GM18508 (cell line): ENCODE measurements around the gene KCNH1.
"Not testable (repeated sequence)": the region's sequence is repeated elsewhere in the genome, so short reads cannot be mapped to it uniquely, and the experiment has no call there.

Experiments used
- ATAC-seq: cut with Tn5 transposase; IDR thresholded peaks from one replicate; pipeline ENCODE4 v1.9.1; 2021; ENCODE audit warnings: moderate number of reproducible peaks; ENCODE audit not compliant: insufficient read depth, unreplicated experiment

The KCNH1 gene

DNA sequence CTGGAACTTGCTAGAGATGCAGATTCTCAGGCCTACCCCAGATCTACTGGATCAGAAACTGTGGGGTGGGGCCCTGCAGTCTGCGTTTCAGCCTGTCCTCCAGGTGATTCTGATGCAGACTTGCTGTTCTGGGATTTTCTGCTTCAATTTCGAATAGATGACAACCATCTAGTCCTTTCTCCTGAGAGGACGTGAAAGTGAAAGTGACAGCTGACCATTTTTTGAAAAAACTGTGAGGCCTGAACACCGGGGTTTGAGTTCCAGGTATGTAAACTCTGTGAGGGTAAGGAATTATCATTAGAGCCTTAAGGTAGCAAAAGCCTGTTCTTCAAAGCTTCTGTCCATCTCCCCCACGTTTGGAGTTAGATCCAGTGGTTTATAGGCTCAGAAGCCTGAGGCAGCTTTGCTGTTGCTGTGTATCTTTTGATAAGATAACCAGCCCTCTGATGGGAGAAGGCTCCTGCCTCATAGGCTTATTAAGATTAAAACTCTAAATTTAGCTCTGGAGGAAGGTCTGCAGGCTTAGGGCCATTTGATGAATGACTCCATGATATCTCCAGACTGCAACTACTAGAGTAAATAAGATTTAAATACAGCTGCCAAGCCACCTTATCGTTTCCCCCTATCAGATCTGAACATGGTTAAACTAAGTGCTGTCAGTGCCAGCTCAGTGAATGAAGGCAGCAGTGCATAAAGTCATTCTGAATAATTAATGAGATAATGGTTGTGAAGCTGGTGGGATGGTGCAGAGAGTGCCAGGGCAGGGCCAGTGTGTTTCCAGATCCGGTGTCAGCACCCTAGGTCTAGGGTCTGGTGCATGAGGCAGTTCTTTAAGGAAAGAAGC, 470.0 kb downstream of the KCNH1 start:
- ATAC-seq, result no peak

DNA sequence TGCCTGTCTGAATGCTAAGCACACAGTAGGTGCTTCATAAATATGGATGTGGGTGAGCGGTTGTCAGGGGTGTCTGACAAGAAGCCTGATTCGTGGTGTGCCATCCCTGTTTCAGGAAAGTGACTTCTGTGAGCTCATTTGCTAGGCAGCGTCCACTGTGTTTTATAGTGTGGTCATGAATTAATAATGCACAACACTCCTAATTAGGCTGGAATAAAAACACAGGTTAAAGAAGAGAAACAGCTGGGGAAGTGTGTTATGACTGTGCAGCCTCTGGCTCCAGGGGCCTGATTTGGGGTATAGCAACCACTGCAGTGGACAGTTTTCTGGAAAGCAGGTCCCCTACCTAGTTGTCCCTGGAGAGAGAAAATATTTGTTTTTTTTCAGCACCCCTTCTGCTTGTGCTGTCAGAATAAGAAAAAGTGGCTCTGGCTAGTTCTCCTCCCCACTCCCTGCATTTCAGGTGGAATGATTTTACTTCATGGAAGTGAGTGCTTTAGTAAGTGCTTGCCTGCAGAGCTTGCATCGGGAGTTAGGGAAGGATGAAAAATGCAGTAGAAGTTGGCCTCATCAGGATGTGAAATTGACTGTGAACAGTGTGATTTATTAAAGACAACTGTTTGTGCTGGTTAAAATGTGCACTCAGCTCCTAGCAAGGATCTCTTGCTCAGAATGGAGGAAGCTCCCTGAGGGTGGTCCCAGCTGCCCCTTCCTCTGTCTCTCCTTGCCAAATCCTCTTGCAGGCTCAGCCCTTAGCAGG, 471.5 kb downstream of the KCNH1 start:
- ATAC-seq, result no peak

DNA sequence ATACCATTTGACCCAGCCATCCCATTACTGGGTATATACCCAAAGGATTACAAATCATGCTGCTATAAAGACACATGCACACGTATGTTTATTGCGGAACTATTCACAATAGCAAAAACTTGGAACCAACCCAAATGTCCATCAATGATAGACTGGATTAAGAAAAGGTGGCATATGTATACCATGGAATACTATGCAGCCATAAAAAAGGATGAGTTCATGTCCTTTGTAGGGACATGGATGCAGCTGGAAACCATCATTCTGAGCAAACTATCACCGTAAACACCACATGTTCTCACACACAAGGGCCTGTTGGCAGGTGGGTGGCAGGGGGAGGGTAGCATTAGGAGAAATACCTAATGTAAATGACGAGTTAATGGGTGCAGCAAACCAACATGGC, 472.4 kb downstream of the KCNH1 start:
- not testable (repeated sequence) for ATAC-seq

DNA sequence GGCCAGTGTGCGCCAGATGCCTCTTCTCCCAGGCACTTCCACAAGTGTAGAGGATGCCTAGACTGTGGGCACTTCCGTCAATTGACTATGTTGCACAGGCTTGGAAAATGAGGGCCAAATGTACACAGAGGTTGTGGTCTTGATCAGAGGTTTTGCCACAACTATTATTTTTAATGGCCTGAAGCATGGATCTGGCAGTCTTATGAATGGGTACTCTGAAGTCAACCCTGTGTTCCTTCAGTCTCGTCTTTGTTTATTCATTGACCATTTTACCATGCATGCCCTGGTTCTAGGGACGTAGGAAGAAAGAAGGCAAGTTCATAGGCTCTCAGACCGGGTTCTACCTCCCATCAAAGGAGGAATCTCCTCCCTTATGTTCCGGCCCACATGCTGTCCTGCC, 476.1 kb downstream of the KCNH1 start:
- ATAC-seq, result no peak

DNA sequence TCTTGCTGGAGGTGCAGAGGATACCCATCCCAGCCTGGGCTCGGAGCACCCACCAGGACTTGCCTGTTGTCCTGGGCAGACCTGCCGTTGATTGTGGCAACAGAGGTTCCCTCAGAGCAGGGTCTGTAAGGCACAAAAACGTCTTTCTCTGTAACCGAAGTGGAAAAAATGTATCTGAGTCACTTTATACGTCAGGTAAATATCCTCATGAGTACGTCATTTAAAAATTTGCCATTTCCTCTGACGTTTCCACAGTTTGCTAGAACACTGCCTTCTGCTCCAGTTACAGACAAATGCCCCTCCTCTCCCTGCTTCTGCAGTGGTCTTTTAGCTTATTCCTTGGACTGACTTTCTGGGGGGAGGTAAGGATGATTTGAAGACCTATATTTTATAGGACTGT, 478.4 kb downstream of the KCNH1 start:
- no peak for ATAC-seq

DNA sequence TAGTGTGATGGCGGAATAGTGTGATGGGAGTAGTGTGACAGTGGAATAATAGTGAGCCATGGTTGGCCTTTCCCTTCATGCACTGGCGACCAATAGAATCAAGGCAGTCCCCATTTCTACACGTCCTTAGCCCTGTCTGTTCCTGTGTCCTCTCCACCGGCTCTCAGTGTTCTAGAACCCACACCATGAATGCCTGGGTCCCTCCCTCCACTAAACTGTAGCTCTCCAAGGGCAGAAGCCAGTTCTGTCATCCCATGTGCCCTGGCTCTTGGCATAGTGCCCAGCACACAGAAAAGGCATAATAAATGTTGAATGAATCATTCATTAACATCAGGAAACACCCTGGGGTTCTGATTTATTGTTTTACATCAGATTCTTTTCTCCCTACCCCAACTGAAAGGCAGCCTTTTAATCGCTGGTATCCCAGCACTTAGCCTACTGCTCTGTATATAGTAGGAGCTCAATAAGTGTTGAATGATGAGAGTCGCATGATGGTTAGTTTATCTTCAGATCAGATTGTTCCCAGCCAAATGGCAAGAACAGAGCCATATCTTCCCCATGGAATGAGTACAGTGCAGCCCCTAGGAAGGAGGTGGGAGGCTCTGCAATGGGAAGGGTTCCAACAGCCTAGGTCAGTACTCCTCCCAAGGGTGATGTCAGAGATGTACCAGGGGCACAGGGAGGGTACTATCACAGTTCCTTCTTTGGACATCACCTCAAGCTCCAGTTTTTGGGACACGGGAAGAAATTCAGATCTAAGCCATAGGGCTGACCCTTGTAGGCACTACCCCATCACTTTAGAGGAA, 479.6 kb downstream of the KCNH1 start:
- no peak for ATAC-seq

DNA sequence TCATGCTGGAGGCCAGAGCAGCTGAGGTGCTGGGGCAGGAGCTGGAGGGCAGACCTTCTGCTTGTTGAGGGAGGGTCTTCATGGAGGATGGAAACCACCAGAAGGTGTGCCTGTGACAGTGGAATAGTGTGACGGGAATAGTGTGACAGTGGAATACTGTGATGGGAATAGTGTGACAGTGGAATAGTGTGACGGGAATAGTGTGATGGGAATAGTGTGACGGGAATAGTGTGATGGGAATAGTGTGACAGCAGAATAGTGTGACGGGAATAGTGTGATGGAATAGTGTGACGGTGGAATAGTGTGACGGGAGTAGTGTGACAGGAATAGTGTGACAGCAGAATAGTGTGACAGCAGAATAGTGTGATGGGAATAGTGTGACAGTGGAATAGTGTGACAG, 480.2 kb downstream of the KCNH1 start:
- no peak for ATAC-seq

DNA sequence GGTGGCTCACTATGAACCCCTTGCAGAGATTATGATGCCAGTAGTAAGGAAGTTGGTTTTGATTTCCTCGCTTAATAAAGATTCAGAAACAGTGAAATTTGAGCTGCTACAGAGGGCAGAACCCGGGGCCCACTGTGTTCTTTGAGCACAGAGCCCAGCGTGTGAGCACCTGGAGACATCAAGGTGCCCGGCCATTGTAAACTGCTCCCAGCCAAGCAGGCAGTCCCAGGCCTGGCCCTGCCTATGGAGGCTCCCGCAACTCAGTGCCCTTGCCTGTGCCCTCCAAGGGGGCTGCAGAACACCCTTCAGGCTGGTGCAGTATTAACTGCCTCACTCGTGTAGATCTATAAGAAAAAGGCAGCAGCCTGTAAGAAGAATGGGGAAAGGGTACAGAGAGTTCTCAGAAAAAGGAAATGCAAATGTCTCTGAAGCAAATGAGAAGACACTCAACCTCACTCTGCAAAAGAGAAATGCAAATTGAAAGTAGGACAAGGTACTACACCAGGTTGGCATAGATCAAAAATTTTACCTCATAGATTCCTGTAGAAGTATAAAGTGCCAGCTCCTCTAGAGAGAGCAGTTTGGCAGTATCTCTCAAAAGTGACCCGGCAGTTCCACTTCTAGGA, 481.5 kb downstream of the KCNH1 start:
- no peak for ATAC-seq

DNA sequence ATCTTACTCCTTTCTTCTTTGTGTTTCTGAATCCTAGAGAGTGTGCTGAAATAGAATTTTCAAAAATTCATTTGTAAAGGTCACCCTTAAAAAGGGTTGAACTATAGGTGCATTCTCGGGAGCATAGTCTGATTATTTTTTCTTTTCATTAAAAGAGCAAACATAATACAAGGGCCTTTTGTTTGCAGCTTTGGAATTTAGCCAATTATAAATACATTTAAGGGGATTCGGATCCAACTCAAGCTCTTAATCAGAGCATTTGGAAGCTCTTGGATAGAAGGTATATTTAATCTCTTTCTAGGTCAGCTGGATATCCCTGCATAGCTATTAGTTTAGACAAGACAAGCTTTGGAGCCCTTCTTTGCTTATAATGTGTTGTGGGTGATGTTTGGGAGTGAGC, 483.5 kb downstream of the KCNH1 start:
- no peak for ATAC-seq

DNA sequence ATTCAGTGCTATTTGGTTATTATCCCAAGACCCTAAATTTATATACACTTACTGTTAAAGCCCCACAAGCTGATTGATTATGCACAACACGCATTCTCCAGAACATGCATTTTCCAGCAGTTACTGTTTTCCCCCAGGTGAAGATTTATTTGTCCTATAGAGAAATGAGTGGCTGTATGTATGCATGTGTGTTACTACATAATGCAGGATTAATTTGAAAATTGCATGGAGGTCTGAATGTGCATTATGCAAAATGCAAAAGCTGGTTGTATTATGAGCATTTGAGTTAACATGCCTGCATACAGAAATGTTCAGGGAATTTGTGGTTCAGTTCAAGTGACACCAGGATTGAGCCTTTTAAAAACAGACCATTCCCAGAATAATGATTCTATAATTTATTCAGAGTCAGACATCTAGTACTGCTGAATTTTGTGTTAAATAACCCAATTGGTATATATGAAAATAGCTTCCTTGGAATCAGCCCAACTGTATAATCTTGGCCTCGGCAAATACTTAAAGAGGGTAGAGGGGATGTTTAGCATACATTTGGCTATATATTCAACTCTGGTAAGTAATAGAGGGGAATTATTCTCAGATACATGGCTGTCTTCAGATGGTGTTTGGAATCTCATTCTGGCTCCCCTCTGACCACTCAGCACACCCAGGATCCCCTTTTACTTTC, 485.2 kb downstream of the KCNH1 start:
- no peak for ATAC-seq

DNA sequence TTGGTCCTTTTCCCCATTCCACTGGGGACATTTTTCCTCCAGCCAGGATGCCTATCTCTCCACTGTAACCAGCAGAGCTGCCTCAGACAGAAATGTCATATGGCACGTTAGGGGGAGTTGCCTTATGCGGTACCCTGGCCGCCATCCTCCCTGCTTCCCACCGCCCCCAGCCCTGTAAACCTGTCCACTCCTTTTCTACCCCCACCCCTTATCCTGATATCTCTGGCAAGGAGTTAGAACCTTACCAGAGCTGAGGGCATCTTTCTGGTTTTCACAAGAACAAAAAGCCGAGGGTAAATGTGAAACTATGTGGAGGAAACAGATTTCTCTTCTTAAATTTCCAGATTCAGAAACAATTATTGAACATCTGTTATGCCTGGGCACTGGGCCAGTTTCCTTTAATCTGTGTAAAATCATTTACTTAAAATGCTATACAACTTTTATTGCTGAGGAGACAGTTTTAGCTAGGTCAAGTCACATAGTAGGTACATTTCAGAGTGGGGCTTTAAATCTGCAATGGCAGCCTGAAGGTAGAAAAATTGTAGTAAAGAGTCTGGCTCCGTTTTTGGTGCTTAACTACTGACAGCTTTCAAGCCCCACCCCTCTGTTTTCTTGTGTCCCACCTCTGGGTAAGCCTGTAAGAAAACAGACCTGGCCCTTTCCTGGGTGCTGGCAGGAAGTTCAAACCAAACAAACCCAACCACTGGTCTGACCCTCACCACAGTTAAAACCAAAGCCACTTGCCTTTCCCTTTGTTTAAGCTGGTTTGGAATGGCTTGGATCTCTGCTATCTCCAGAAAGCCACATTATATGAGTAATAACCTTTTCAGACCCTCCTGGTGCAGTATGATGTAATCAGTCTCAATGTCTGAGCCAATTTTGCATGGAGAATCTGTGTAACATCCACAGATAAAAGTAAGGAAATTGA, 486.3 kb downstream of the KCNH1 start:
- ATAC-seq, result no peak

DNA sequence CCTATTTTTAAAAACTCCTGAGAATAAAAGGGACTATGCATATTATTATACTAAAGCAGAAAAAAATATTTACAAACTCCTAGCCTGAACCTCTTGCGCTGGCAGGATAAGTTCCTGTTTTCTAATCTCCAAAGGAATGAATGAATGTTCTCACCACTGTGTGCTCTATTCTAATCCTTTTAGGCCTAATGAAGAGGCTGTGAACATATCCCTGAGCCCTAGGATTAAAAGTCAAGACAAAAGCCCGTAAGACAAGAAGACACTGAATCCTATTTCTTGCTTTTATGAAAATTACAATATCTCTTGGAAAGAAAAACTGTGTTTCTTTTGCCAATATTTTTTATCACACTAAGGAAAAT, 487.7 kb downstream of the KCNH1 start:
- no peak for ATAC-seq

DNA sequence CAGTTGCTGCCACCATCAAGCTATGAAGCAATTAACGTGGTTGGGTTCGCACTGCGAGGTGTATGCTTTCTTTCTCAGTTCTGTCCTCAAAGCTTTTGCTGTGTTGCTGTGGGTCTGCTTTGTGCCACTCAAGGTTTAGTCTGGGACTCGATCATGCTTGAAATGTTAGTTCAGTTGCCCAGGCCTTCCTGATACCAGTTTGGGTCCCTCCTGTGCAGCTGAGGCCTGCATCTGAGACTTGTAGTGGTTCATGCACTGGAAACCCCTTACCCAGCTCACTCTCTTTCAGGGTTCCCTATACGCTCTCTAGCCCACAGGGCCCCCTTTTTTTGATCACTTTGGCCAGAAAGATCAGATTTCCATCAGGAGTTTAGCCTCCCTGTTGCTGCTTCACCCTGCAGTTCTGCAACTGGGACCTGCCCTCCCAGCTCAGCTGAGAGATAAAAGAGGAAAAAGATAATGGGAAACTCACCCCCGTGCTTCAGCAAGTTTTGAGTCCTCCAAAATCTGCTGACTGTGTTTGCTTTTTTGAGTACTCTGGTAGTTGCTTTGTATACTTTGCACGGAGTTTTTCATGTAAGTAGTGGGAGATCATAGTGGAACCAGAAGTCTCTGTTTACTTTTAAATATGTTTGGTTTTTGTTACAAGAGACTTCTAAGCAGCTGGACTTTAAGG, 488.2 kb downstream of the KCNH1 start:
- ATAC-seq, result no peak

DNA sequence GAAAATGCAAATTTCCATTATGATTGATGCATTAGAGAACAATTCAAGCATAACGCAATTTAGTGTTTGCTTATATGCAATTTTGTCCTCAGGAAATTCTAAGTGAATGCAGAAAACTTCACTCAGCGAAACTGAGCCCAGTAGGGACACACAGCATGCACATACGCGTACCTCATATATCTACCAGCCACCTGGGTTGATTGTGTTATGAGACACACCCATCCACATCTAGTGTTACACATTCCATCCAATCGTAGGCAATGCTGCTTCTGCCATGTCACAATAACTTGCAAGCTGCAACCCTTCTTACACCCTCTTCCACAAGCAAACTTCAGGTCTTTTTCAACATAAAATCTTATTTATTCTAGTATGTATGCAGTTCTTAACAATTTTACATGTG, 492.4 kb downstream of the KCNH1 start:
- ATAC-seq, result no peak

DNA sequence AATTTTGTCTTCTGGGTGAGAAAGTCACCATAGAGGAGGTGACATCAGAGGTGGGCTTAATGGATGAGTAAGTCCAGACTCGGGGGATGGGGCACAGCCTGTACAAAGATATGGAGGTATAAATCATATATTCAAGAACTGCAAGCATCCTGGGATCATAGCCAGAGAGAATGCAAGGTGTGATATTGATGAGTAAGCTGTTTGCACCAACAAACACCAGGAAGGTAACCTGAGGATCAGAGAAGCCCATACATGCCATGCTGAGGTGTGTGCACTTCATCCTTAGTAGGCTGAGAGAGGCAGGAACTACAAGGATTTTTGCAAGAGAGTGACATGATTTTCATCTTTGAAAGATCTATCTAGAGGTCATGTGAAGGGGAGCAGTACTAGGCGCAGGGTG, 498.8 kb downstream of the KCNH1 start:
- no peak for ATAC-seq

DNA sequence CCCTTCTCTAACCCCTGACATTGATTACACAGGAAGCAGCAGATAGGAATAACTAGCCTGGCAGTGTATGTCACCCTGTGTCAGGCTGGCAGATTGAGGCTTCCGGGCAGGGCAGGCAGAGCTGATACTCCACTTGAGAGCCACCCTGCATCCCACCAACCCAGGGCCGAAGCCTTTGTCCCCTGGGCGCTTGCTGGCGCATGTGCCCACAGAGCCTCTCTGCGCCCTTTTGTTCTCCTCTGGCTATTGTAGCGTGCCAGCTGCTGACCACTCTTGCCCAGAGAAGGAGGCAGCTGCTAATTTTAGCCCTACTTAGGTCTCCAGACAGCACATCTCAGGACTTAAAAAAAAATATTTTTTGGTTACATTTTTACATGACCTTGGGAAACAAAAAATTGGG, 500.3 kb downstream of the KCNH1 start:
- no peak for ATAC-seq

DNA sequence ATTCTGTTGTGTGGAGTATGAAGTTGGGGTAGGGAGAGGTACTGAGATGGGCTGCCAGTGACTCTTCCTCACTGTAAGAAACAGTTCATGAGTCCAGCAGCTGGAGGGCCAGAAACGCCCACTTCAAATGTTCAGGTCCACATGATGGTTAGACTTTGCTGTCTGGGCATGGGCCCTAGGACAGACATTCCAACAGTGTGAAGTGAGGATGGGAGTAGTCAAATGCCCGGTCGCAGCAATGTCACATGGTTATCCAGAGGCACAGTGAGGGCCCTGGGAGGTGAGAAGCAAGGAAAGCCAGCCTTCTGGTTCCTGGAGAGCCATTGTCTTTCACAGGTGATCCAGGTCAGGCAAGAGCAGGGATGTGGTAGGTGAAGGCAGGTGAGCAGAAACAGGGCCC, 500.8 kb downstream of the KCNH1 start:
- ATAC-seq, result no peak

DNA sequence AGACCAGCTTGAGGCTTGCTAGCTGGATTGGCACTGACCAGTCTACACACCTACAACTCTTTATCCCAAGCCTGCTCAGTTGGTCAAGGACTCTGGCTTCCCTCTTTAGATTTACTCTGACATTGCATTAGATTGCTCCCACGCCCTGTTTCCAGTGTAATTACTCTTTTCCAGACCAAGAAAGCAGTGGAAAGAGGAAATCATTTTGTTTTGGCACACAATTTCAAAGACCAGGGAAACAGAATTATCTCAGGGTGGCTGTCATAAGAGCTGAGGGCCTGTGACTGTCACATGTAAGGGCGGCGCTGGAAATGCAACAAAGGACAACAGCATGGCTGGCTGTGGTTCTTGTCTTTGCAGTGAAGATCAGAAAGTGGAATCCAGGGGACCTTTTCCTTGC, 502.5 kb downstream of the KCNH1 start:
- no peak for ATAC-seq
